ENCODE data around the gene LRP6. TPM values are rescaled to one million over a fixed set of nuclear protein-coding genes. Genes with fewer than 3 reads are reported as not detected.

LRP6 gene
- total and polyA plus RNA-seq, 2 of the 13 experiments (the other 11 are each of a cell fraction or from before 2014, with no cell fraction given), result 33.8 to 42.0 TPM

DNA sequence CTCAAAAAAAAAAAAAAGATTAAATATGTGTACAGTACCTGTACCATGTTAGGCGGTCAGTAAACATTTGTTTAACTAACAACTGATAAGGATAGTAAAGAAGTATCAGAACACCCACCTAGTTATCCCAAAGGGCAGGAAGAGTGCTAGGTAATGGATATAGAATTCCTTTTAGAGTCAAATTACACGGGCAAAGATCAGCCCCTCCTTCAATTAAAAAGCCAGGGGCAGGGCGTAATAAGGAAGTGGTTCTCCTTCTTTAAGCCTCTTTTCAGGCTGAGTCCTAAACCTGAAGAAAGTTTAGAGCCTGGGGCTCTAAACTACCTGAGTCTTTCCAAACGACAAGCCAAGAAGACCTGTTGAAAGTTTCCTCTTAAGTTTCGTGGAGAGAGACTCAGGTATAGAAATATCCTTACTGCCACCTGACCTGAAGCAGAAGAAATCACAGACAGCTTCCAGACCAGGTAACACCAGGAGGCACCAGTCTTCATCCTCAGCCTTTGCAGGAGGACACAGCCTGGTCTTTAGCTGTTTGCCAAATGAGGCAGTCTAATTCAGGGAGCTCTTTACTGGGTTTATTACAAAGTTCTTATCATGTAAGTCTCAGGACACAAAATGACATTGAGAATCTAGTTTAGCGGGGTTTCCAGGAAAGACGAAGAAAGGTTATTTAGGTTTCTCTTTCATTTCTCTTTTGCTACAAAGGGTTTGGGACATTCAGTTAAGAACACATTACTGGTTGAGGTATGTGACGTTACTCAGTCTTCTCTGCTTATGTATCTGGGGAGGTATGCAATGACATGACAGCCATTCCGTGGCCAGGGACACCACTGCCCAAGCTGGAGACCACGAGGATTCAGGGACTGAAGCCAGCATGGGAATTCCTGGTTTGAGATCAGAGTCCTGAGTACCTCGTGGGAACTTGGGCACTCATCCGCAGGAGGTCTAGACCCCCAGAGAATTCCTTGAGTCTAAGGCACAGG, 195.9 kb downstream of the LRP6 start, which contains the start of gene BCL2L14 (continued):
- TF ChIP-seq ISL2 (CRISPR knock-in tag; IDR thresholded peaks at IDR 0.05) (0 out of 2 replicates have a peak, but pooled peaks have one; percentile 19), SOX5 (CRISPR knock-in tag; IDR thresholded peaks at IDR 0.05; ENCODE audit: borderline replicate concordance) (0 out of 2 replicates have a peak, but pooled peaks have one; percentile 8), HNF4A (CRISPR knock-in tag; IDR thresholded peaks at IDR 0.05) (0 out of 2 replicates have a peak, but pooled peaks have one; percentile 13), SOX6 (IDR thresholded peaks at IDR 0.05) (no peak), SOX6 (CRISPR knock-in tag; IDR thresholded peaks at IDR 0.05) (peak; percentile 38; the same call in 1 of the 2 replicates), SIX4 (CRISPR knock-in tag; IDR thresholded peaks at IDR 0.05) (peak; percentile 85), FOXP1 (IDR thresholded peaks at IDR 0.05) (0 out of 2 replicates have a peak, but pooled peaks have one; percentile 25), FOXP1 (CRISPR knock-in tag; IDR thresholded peaks at IDR 0.05) (peak; percentile 62; the same call in 1 of the 2 replicates), ZMYM4 (CRISPR knock-in tag; IDR thresholded peaks at IDR 0.05) (0 out of 2 replicates have a peak, but pooled peaks have one; percentile 31), CREM (IDR thresholded peaks at IDR 0.05) (peak; percentile 22; the same call in 1 of the 2 replicates), CREM (CRISPR knock-in tag; IDR thresholded peaks at IDR 0.05) (no peak), HDAC2 (CRISPR knock-in tag; IDR thresholded peaks at IDR 0.05) (peak; percentile 30; the same call in 1 of the 2 replicates), TBP (CRISPR knock-in tag; IDR thresholded peaks at IDR 0.05) (no peak), MIXL1 (CRISPR knock-in tag; IDR thresholded peaks at IDR 0.05) (0 out of 2 replicates have a peak, but pooled peaks have one; percentile 31), RAD21 (CRISPR knock-in tag; IDR thresholded peaks at IDR 0.05) (no peak), SP1 (IDR thresholded peaks at IDR 0.05) (no peak), SP1 (CRISPR knock-in tag; IDR thresholded peaks at IDR 0.05) (no peak), ATAD3A (CRISPR knock-in tag; IDR thresholded peaks at IDR 0.05) (no peak), HDAC1 (CRISPR knock-in tag; IDR thresholded peaks at IDR 0.05) (peak; percentile 34; the same call in 1 of the 2 replicates)
- TF ChIP-seq, protein P1, sequence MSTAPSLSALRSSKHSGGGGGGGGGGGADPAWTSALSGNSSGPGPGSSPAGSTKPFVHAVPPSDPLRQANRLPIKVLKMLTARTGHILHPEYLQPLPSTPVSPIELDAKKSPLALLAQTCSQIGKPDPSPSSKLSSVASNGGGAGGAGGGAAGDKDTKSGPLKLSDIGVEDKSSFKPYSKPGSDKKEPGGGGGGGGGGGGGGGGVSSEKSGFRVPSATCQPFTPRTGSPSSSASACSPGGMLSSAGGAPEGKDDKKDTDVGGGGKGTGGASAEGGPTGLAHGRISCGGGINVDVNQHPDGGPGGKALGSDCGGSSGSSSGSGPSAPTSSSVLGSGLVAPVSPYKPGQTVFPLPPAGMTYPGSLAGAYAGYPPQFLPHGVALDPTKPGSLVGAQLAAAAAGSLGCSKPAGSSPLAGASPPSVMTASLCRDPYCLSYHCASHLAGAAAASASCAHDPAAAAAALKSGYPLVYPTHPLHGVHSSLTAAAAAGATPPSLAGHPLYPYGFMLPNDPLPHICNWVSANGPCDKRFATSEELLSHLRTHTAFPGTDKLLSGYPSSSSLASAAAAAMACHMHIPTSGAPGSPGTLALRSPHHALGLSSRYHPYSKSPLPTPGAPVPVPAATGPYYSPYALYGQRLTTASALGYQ (CRISPR knock-in tag; IDR thresholded peaks at IDR 0.05), result 0 out of 2 replicates have a peak, but pooled peaks have one; percentile 24
- TF ChIP-seq, protein P2, sequence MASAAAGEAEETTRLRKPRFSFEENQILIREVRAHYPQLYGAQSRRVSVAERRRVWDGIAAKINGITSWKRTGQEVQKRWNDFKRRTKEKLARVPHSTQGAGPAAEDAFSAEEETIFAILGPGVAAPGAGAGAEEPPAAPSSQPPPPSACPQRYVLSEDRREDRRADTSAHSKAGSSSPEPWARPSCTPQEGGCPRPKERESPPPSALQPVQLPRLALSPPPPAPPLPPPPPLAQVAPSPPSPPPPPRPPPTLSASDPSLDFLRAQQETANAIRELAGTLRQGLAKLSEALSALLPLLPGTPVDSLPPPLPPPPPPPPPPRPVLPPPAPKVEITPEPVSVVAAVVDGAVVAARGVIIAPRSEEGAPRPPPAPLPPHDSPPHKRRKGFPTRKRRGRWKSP (CRISPR knock-in tag; IDR thresholded peaks at IDR 0.05), result 0 out of 2 replicates have a peak, but pooled peaks have one; percentile 10
- TF ChIP-seq, protein P3, sequence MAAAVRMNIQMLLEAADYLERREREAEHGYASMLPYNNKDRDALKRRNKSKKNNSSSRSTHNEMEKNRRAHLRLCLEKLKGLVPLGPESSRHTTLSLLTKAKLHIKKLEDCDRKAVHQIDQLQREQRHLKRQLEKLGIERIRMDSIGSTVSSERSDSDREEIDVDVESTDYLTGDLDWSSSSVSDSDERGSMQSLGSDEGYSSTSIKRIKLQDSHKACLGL (CRISPR knock-in tag; IDR thresholded peaks at IDR 0.05), result no peak
- TF ChIP-seq, protein P4, sequence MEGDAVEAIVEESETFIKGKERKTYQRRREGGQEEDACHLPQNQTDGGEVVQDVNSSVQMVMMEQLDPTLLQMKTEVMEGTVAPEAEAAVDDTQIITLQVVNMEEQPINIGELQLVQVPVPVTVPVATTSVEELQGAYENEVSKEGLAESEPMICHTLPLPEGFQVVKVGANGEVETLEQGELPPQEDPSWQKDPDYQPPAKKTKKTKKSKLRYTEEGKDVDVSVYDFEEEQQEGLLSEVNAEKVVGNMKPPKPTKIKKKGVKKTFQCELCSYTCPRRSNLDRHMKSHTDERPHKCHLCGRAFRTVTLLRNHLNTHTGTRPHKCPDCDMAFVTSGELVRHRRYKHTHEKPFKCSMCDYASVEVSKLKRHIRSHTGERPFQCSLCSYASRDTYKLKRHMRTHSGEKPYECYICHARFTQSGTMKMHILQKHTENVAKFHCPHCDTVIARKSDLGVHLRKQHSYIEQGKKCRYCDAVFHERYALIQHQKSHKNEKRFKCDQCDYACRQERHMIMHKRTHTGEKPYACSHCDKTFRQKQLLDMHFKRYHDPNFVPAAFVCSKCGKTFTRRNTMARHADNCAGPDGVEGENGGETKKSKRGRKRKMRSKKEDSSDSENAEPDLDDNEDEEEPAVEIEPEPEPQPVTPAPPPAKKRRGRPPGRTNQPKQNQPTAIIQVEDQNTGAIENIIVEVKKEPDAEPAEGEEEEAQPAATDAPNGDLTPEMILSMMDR (CRISPR knock-in tag; IDR thresholded peaks at IDR 0.05), result 0 out of 2 replicates have a peak, but pooled peaks have one; percentile 13

Data from HepG2 (cell line).